OCI-LY1 (cell line): Measurements from ENCODE around the gene GBP7.

ENCODE experiments used
- H2AFZ ChIP-seq: fragments of 200-600 bp; sonication (generic), shearing (Covaris generic); 2 replicates; pipeline ENCODE4 v1.6.0; 2014; ENCODE audit warnings: antibody characterized with exemption, mild to moderate bottlenecking, low read length
- H3F3A ChIP-seq: fragments of 200-600 bp; sonication (generic), shearing (Covaris generic); 2 replicates; pipeline ENCODE4 v1.6.0; 2014; ENCODE audit warnings: mild to moderate bottlenecking, antibody characterized with exemption, low read length, moderate library complexity; ENCODE audit not compliant: insufficient read depth
- H3K27ac ChIP-seq: fragments of 200-600 bp; sonication (generic); 2 replicates; pipeline ENCODE4 v1.5.1; 2014; ENCODE audit warnings: low read length, mixed run types, mild to moderate bottlenecking, low read depth; ENCODE audit not compliant: poor library complexity, severe bottlenecking
- H3K27me3 ChIP-seq: fragments of 200-600 bp; sonication (generic); 2 replicates; pipeline ENCODE4 v1.6.0; 2014; ENCODE audit warnings: antibody characterized with exemption, mild to moderate bottlenecking, low read length, moderate library complexity; ENCODE audit not compliant: insufficient read depth
- H3K36me3 ChIP-seq: fragments of 200-600 bp; sonication (generic); 2 replicates; pipeline ENCODE4 v1.6.1; 2014; ENCODE audit warnings: mild to moderate bottlenecking, antibody characterized with exemption, low read length, moderate library complexity, mixed read lengths; ENCODE audit not compliant: insufficient read depth
- H3K4me1 ChIP-seq: fragments of 200-600 bp; sonication (generic); 2 replicates; pipeline ENCODE4 v1.5.1; 2014; ENCODE audit warnings: mild to moderate bottlenecking, low read length, moderate library complexity; ENCODE audit not compliant: insufficient read depth, severe bottlenecking
- H3K4me2 ChIP-seq: fragments of 200-600 bp; sonication (generic), shearing (Covaris generic); 2 replicates; pipeline ENCODE4 v1.6.1; 2014; ENCODE audit warnings: low read length
- H3K4me3 ChIP-seq: fragments of 200-600 bp; sonication (generic); 2 replicates; pipeline ENCODE4 v1.5.1; 2014; ENCODE audit warnings: low read length, low read depth, mild to moderate bottlenecking, mixed read lengths; ENCODE audit not compliant: poor library complexity, severe bottlenecking
- H3K79me2 ChIP-seq: fragments of 200-600 bp; shearing (Covaris generic); 2 replicates; pipeline ENCODE4 v1.6.1; 2016; ENCODE audit warnings: mixed run types, low read length, mixed read lengths; ENCODE audit not compliant: insufficient read depth
- H3K9ac ChIP-seq: fragments of 200-600 bp; sonication (generic), shearing (Covaris generic); 2 replicates; pipeline ENCODE4 v1.6.1; 2014; ENCODE audit warnings: mild to moderate bottlenecking, low read length, mixed read lengths
- H3K9me2 ChIP-seq: fragments of 200-600 bp; sonication (generic), shearing (Covaris generic); 2 replicates; pipeline ENCODE4 v1.6.1; 2014; ENCODE audit warnings: low read depth, mild to moderate bottlenecking, low read length, mixed read lengths
- H3K9me3 ChIP-seq: fragments of 200-600 bp; shearing (Covaris generic); 2 replicates; pipeline ENCODE4 v1.6.1; 2014; ENCODE audit warnings: low read length, mixed read lengths
- H4K20me1 ChIP-seq: fragments of 200-600 bp; sonication (generic), shearing (Covaris generic); 2 replicates; pipeline ENCODE4 v1.6.0; 2016; ENCODE audit warnings: mild to moderate bottlenecking, low read length; ENCODE audit not compliant: insufficient read depth
- CTCF ChIP-seq: fragments of 200-600 bp; sonication (generic), shearing (Covaris generic); IDR thresholded peaks from 2 replicates; pipeline ENCODE4 v1.5.1; 2017; ENCODE audit warnings: mild to moderate bottlenecking, antibody characterized with exemption, low read length, moderate library complexity, mixed read lengths
- EZH2 ChIP-seq: fragments of 200-600 bp; sonication (generic), shearing (Covaris generic); IDR thresholded peaks from 2 replicates; pipeline ENCODE4 v1.8.0; 2017; ENCODE audit warnings: borderline replicate concordance, mixed run types, mild to moderate bottlenecking, antibody characterized with exemption, low read length, moderate library complexity, mixed read lengths

GBP7 gene

DNA sequence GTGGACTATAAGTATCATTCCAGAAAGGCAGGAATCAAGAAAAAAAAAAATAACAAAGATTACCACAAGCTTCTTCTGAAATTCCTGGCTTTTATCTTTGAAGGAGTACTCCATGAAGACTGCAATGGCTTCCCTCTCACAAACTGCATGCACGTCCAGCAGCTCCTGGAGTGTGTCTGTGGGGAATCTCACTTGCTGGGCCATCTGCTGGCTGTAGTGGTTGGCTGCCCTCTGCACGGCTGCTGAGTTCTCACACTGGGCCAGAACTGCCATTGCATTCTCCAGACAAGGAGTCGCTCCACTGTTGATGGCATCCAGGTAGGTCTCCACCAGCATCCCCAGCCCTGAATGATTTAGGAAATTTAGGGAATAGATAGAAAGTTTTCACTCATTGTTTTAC, 26.6 kb downstream of the GBP7 start:
- Histone ChIP-seq H2AFZ (no peak overlapping the region), H3K4me3 (no peak overlapping the region), H3K36me3 (no peaks in the 10 kb centered on the region), H3K27ac (no peak overlapping the region), H3K79me2 (no peaks in the 10 kb centered on the region), H4K20me1 (no peaks in the 10 kb centered on the region), H3K4me2 (no peak overlapping the region), H3K4me1 (no peaks in the 10 kb centered on the region), H3K9me3 (no peaks in the 10 kb centered on the region), H3F3A (no peaks in the 10 kb centered on the region), H3K9ac (no peak overlapping the region), H3K9me2 (no peaks in the 10 kb centered on the region), H3K27me3 (no peaks in the 10 kb centered on the region)
- TF ChIP-seq CTCF: no peak
- TF ChIP-seq EZH2: no peak

DNA sequence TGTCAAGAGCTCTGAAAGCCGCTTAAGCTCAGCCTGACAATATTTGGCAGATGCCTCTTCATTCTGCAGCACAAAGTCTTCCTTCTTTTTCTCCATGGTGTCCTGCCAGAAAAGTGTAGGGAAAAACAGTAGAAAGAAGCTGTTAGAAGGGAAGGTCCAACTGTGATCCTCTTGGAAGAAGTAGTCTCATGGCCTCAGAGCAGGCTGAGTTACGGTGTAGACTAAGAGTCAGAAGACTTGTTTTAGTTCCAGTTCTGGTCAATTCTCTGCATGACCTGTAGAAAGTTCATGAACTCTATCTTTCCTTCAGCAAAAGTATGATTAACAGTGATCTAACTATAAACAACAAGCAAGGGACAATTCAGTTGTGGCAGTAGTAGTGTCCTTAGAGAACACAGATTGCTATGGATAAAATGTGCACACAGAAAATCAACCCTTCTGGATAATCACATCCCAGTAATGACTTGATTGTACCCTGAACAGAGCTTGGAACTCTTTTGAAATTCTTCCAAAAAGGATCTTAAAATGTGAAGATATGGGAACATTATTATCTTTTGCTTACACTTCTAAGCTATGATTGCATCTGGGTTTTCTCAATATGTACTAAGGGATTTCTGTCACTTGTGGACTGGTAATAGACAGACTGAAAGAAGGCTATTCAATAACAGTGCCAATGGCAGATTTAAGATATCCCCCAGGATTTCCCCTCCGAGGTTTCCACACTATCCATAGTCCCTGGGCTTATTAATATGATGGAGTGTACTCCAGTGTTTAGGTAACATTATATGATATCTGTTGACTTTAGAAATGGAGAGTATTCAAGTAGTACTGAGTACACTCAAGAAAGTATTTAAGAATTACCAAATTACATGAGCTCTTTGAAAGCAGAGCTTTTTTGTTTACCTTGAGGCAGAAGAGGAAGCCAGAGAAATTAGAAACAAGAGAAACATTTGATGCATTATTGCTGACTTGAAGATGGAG, 27.8 kb downstream of the GBP7 start:
- H3K27me3 ChIP-seq: no peaks in the 10 kb centered on the region
- H3K79me2 ChIP-seq: no peaks in the 10 kb centered on the region
- H2AFZ ChIP-seq: no peak overlapping the region
- H4K20me1 ChIP-seq: no peaks in the 10 kb centered on the region
- H3K4me3 ChIP-seq: no peak overlapping the region
- H3K27ac ChIP-seq: no peak overlapping the region
- no peaks in the 10 kb centered on the region for H3K4me1 ChIP-seq
- H3K9ac ChIP-seq: no peak overlapping the region
- H3F3A ChIP-seq: no peaks in the 10 kb centered on the region
- H3K4me2 ChIP-seq: no peak overlapping the region
- H3K36me3 ChIP-seq: no peaks in the 10 kb centered on the region
- no peaks in the 10 kb centered on the region for H3K9me3 ChIP-seq
- no peaks in the 10 kb centered on the region for H3K9me2 ChIP-seq
- TF ChIP-seq CTCF (no peak), EZH2 (no peak)

GRCh38 chr1:89146721-89147120, 29.1 kb downstream of the GBP7 start:
- H2AFZ ChIP-seq: no peak overlapping the region
- no peaks in the 10 kb centered on the region for H3K9me2 ChIP-seq
- TF ChIP-seq CTCF: no peak
- TF ChIP-seq EZH2: no peak
- no peaks in the 10 kb centered on the region for H3K9me3 ChIP-seq
- H3K9ac ChIP-seq: no peak overlapping the region
- H3K4me3 ChIP-seq: no peak overlapping the region
- H4K20me1 ChIP-seq: no peaks in the 10 kb centered on the region
- no peak overlapping the region for H3K4me2 ChIP-seq
- no peaks in the 10 kb centered on the region for H3F3A ChIP-seq
- no peaks in the 10 kb centered on the region for H3K79me2 ChIP-seq
- no peak overlapping the region for H3K27ac ChIP-seq
- H3K36me3 ChIP-seq: no peaks in the 10 kb centered on the region
- no peaks in the 10 kb centered on the region for H3K27me3 ChIP-seq
- H3K4me1 ChIP-seq: no peaks in the 10 kb centered on the region
